Stimulated activated CD4-positive, alpha-beta T cell treated with anti-CD3 and anti-CD28 coated beads, Interleukin-4, amount 100 ng/mL, for 24 hours (primary cell): Measurements from ENCODE around the gene DHRSX.
"Not testable (repeated sequence)": the region's sequence is repeated elsewhere in the genome, so short reads cannot be mapped to it uniquely, and the experiment has no call there.

ENCODE experiments used
- DNase-seq: peaks from one replicate; pipeline ENCODE4 v3.0.0-alpha.2; 2020

DHRSX gene

GRCh38 chrX:2495595-2495994 lies 5.2 kb downstream of the DHRSX start:
- DNase-seq = no peak

- DNase-seq = no peak
These were observed 8.1 kb downstream of the DHRSX start for GRCh38 chrX:2492531-2493218.

GRCh38 chrX:2490634-2491033 lies 10.1 kb downstream of the DHRSX start:
- no peak for DNase-seq

GRCh38 chrX:2489446-2490445 lies 11.0 kb downstream of the DHRSX start:
- no peak for DNase-seq

DNA sequence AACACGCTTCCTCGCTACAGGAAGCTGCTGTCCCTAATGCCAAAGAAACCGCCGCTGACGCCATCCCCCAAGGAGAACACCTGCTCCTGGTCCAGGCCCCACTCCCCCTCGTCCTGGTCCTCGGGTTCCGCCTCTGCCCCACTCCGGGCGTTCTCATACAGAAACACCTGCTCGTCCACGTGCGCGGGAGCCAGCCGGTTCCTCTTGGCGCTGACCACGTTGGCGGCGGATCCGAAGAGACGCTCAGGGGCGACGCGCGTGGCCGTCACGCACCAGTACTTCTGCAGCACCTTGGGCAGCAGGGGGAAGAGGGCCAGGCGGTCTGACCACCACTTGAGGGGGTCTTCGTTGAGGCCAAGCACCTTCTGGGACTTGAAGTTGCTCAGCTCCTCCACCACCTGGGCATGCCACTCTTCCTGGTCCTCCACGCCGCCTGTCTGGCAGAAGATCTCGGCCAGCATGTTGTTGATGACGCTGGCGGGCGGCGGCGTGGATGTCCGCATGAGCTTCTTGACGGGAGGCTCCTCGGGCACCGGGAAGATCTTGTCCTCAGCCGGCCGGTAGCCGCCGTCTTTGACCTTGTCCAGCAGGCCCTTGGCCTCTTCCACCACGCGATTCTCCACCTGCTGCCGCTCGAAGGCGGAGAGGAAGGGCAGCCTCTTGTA lies 12.0 kb downstream of the DHRSX start:
- DNase-seq = no peak

GRCh38 chrX:2487366-2487765 lies 13.4 kb downstream of the DHRSX start:
- no peak for DNase-seq

- DNase-seq = no peak
These were observed 14.2 kb downstream of the DHRSX start for GRCh38 chrX:2486476-2487133.

GRCh38 chrX:2485789-2486345 lies 14.9 kb downstream of the DHRSX start:
- no peak for DNase-seq

DNA sequence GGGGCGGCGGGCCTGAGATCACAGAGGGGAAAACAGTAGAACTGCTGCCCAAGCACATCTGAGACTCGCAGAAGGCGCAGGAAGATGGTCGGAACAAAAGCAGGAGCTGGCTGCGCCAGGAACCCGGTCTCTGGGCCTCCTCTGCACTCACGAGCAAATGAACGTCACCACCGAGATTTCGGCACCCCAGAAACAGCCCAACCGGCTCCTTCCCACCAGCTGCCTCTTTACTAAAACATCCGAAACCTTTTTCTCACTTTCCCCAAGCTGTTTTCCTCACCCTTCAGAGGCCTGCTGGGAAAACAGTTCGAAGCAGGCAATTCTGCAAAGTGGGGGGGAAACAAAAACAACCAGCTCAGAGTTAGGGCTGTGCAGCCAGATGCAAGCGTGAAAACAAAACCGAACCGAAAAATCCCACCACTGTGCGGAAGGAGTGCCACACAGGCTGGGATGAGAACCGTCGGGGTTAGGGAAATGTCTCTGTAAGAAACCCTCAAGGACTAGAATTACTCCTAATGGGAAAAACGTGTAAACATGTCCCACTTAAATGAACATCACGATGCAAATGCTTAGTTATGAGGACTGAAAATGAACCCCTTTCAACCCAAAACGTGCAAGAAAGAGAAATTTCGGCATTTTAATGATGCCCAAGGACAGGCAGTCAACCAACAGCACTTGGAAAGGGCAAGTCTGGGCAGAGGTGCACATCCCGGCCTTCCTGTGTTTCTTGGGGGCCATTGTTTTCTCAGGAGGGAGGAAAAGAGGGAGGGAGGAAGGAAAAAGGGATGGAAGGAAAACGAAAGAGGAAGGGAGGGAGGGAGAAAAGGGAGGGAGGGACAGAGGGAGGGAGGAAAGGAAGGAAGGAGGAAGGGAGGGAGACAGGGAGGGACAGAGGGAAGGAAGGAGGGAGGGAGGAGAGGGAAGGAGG lies 15.8 kb downstream of the DHRSX start:
- DNase-seq = no peak

GRCh38 chrX:2484256-2484655 lies 16.5 kb downstream of the DHRSX start:
- no peak for DNase-seq

- DNase-seq = no peak
These were observed 17.2 kb downstream of the DHRSX start for GRCh38 chrX:2483398-2484060.

DNA sequence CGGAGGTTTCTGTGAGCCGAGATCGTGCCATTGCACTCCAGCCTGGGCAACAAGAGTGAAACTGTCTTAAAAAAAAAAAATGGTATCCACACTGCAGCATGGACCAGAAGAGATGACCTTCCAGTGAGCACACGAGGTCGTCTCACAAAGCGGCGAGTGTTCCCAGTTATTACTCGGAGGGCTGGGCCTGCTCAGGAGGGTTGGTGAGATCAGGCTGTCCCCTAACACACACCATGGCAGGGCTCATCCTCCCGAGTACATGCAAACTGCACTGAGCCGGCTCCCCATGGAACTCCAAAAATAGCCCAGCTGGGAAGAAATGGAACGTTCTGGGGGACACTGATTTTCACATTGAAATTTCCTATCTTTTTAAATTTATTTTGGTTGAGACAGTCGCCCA lies 19.2 kb downstream of the DHRSX start:
- DNase-seq = not testable (repeated sequence)

DNA sequence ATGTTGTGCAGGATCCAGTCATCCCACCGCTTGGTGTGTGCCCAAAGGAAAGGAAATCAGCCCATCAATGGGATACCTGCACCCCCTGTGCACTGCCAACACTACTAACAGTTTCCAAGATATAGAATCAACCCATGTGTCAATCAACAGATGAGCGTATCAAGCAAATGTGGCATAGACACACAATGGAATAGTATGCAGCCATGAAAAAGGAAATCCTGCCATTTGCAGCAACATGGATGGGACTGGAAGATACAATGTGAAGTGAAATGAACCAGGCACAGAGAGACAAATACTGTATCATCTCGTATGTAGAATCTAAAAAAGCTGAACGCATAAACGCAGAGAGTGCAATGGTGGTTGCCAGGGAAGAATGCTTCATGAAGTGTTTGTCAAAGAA lies 20.8 kb downstream of the DHRSX start:
- not testable (repeated sequence) for DNase-seq

DNA sequence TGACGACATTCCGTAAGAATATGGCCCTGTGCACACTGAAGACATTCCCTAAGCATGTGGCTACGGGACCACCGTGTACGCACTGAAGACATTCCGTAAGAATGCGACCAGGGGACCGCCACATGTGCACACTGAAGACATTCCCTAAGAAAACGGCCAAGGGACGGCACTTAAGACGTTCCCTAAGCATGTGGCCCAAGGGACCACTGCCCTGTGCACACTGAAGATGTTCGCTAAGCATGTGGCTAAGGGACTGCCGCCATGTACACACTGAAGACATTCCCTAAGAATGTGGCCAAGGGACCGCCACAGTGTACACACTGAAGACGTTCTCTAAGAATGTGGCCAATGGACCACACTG lies 21.4 kb downstream of the DHRSX start:
- no peak for DNase-seq

- DNase-seq = no peak
These were observed 22.0 kb downstream of the DHRSX start for GRCh38 chrX:2478546-2479419.

- not testable (repeated sequence) for DNase-seq
These were observed 23.5 kb downstream of the DHRSX start for GRCh38 chrX:2477313-2477712.

GRCh38 chrX:2474963-2475726 lies 25.6 kb downstream of the DHRSX start:
- no peak for DNase-seq

DNA sequence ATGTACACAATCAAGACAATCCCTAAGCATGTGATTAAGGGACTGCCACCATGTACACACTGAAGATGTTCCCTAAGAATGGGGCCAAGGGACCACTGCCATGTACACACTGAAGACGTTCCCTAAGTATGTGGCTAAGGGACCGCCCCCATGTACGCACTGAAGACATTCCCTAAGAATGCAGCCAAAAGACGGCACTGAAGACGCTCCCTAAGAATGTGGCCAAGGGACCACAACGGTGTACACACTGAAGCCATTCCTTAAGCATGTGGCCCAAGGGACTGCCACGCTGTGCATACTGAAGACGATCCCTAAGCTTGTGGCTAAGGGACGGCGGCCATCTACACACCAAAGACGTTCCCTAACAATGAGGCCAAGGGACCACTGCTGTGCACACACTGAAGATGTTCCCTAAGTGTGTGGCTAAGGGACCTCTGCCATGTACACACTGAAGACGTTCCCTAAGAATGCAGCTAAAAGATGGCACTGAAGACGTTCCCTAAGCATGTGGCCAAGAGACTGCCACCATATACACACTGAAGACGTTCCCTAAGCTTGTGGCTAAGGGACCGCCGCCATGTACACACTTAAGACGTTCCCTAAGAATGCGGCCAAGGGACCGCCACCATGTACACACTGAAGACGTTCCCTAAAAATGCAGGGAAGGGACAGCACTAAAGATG lies 26.4 kb downstream of the DHRSX start:
- no peak for DNase-seq
